ENCODE measurements around the gene PAK1IP1.

Gene PAK1IP1

GRCh38 chr6:10721850-10722569 is 27.2 kb downstream of the PAK1IP1 start:
- Histone ChIP-seq H4K20me1 (ENCODE audit: insufficient read depth, low read length) (no peaks in the 10 kb centered on the region), H3K36me3 (ENCODE audit: insufficient read depth, low read length) (peaks cover 12% of the 10 kb centered on the region), H3K79me2 (ENCODE audit: insufficient read depth, low read length) (no peaks in the 10 kb centered on the region), H3K27ac (ENCODE audit: low read depth, low read length, poor library complexity, severe bottlenecking) (peak overlapping the region; percentile 88), H2AFZ (ENCODE audit: low read length) (no peak overlapping the region), H3K4me1 (ENCODE audit: insufficient read depth, low read length, severe bottlenecking) (peaks cover 45% of the 10 kb centered on the region), H3K4me3 (ENCODE audit: low read depth, low read length, poor library complexity, severe bottlenecking) (peak overlapping the region; percentile 70), H3F3A (ENCODE audit: insufficient read depth, low read length) (no peaks in the 10 kb centered on the region), H3K9ac (ENCODE audit: low read length) (peak overlapping the region; percentile 93), H3K9me2 (ENCODE audit: low read depth, low read length) (no peaks in the 10 kb centered on the region), H3K27me3 (ENCODE audit: insufficient read depth, low read length) (no peaks in the 10 kb centered on the region), H3K9me3 (ENCODE audit: low read length) (0 out of 2 replicates have a peak, but pooled peaks cover 3% of the 10 kb centered on the region), H3K4me2 (ENCODE audit: low read length) (peak overlapping the region; percentile 73)
- TF ChIP-seq CTCF (IDR thresholded peaks at IDR 0.05; ENCODE audit: low read length), result no peak
- no peak for TF ChIP-seq EZH2 (IDR thresholded peaks at IDR 0.05; ENCODE audit: borderline replicate concordance, low read length)

- H3K27me3 ChIP-seq (ENCODE audit: insufficient read depth, low read length), result no peaks in the 10 kb centered on the region
- H4K20me1 ChIP-seq (ENCODE audit: insufficient read depth, low read length), result no peaks in the 10 kb centered on the region
- peak overlapping the region; percentile 70 for H3K4me3 ChIP-seq (ENCODE audit: low read depth, low read length, poor library complexity, severe bottlenecking)
These were observed 27.7 kb downstream of the PAK1IP1 start for GRCh38 chr6:10722570-10722819.

GRCh38 chr6:10722820-10723566 is 28.2 kb downstream of the PAK1IP1 start, which contains the start of gene TMEM14C:
Gene TMEM14C (plus strand): TSS chr6:10723070. CDS start chr6:10724614, 1,544 bp downstream.
- TF ChIP-seq EZH2 (IDR thresholded peaks at IDR 0.05; ENCODE audit: borderline replicate concordance, low read length), result no peak
- TF ChIP-seq CTCF (IDR thresholded peaks at IDR 0.05; ENCODE audit: low read length), result no peak
- Histone ChIP-seq H3K9ac (ENCODE audit: low read length) (peak within 1 kb of the TSS; percentile 93), H3K27me3 (ENCODE audit: insufficient read depth, low read length) (no peaks in the 10 kb centered on the region), H3K4me3 (ENCODE audit: low read depth, low read length, poor library complexity, severe bottlenecking) (peak within 1 kb of the TSS; percentile 70), H3K4me1 (ENCODE audit: insufficient read depth, low read length, severe bottlenecking) (peaks cover 45% of the 10 kb centered on the region), H3K79me2 (ENCODE audit: insufficient read depth, low read length) (no peaks in the 10 kb centered on the region), H4K20me1 (ENCODE audit: insufficient read depth, low read length) (no peaks in the 10 kb centered on the region), H3F3A (ENCODE audit: insufficient read depth, low read length) (no peaks in the 10 kb centered on the region), H3K27ac (ENCODE audit: low read depth, low read length, poor library complexity, severe bottlenecking) (peak within 1 kb of the TSS; percentile 88), H2AFZ (ENCODE audit: low read length) (peak within 1 kb of the TSS; percentile 76; the same call in 1 of the 2 replicates), H3K36me3 (ENCODE audit: insufficient read depth, low read length) (peaks cover 16% of the 10 kb centered on the region), H3K9me3 (ENCODE audit: low read length) (0 out of 2 replicates have a peak, but pooled peaks cover 3% of the 10 kb centered on the region), H3K4me2 (ENCODE audit: low read length) (peak within 1 kb of the TSS; percentile 73), H3K9me2 (ENCODE audit: low read depth, low read length) (no peaks in the 10 kb centered on the region)

More at GRCh38 chr6:10722570-10722819, 27.7 kb downstream of the PAK1IP1 start:
- H2AFZ ChIP-seq (ENCODE audit: low read length), result no peak overlapping the region
- no peaks in the 10 kb centered on the region for H3K9me2 ChIP-seq (ENCODE audit: low read depth, low read length)
- no peaks in the 10 kb centered on the region for H3K79me2 ChIP-seq (ENCODE audit: insufficient read depth, low read length)
- TF ChIP-seq CTCF (IDR thresholded peaks at IDR 0.05; ENCODE audit: low read length) (no peak), EZH2 (IDR thresholded peaks at IDR 0.05; ENCODE audit: borderline replicate concordance, low read length) (no peak)
- H3K27ac ChIP-seq (ENCODE audit: low read depth, low read length, poor library complexity, severe bottlenecking), result peak overlapping the region; percentile 88
- H3K36me3 ChIP-seq (ENCODE audit: insufficient read depth, low read length), result peaks cover 12% of the 10 kb centered on the region
- H3K9me3 ChIP-seq (ENCODE audit: low read length), result 0 out of 2 replicates have a peak, but pooled peaks cover 3% of the 10 kb centered on the region
- no peaks in the 10 kb centered on the region for H3F3A ChIP-seq (ENCODE audit: insufficient read depth, low read length)
- peak overlapping the region; percentile 73 for H3K4me2 ChIP-seq (ENCODE audit: low read length)
- peak overlapping the region; percentile 93 for H3K9ac ChIP-seq (ENCODE audit: low read length)
- peaks cover 45% of the 10 kb centered on the region for H3K4me1 ChIP-seq (ENCODE audit: insufficient read depth, low read length, severe bottlenecking)

Data from OCI-LY1 (cell line).